OCI-LY7 (cell line): ENCODE measurements around the gene FAM222A.

Experiments used
- EZH2phosphoT487 ChIP-seq: fragments of 200-600 bp; sonication (generic); IDR thresholded peaks from 2 replicates; pipeline ENCODE4 v1.6.1; 2018; ENCODE audit warnings: low read depth, borderline replicate concordance, mild to moderate bottlenecking, mixed run types, antibody characterized with exemption, low read length, moderate library complexity, mixed read lengths
- TF ChIP-seq, protein P1 (sequence below): fragments of 200-600 bp; sonication (generic); conservative IDR thresholded peaks from 2 replicates; pipeline ENCODE4 v1.5.1; 2014; ENCODE audit warnings: mild to moderate bottlenecking, antibody characterized with exemption, low read length, moderate library complexity, mixed read lengths

DNA sequence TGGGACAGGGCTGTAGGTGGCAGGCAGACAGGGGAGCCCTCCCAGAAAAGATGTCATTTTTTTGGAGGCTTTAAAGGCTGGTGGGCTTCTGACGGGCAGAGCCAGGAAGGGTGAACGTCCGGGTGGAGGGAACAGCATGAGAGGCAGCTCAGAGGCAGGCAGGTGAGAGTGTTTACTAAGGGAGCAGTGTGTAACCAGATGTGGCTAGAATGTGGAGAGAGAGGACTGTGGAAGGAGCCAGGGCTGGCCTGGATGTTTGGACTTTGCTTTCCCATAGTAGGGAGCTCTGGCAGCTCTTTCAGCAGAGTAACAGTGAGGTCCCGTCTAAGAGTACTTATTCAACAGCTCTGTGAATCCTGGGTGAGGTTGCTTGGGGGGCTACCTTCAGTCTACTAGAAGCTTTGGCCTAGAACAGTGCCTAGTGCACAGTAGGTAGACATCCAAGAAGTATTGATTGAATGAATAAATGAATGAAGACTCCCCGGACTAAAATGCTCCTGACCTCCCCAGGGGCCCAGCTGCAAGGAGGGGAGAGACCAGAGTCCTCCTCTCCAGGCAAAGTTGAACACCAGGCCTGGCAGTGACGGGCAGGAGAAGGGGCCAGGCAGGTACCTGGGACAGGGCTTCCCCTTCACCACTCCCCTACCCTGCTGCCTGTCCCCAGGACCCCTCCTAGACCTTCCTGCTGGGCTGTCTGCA, 8.5 kb downstream of the FAM222A start:
- TF ChIP-seq, protein P1, sequence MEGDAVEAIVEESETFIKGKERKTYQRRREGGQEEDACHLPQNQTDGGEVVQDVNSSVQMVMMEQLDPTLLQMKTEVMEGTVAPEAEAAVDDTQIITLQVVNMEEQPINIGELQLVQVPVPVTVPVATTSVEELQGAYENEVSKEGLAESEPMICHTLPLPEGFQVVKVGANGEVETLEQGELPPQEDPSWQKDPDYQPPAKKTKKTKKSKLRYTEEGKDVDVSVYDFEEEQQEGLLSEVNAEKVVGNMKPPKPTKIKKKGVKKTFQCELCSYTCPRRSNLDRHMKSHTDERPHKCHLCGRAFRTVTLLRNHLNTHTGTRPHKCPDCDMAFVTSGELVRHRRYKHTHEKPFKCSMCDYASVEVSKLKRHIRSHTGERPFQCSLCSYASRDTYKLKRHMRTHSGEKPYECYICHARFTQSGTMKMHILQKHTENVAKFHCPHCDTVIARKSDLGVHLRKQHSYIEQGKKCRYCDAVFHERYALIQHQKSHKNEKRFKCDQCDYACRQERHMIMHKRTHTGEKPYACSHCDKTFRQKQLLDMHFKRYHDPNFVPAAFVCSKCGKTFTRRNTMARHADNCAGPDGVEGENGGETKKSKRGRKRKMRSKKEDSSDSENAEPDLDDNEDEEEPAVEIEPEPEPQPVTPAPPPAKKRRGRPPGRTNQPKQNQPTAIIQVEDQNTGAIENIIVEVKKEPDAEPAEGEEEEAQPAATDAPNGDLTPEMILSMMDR, result no peak
- no peak for TF ChIP-seq EZH2phosphoT487
